ENCODE data around the gene LRSAM1.

LRSAM1 gene

DNA sequence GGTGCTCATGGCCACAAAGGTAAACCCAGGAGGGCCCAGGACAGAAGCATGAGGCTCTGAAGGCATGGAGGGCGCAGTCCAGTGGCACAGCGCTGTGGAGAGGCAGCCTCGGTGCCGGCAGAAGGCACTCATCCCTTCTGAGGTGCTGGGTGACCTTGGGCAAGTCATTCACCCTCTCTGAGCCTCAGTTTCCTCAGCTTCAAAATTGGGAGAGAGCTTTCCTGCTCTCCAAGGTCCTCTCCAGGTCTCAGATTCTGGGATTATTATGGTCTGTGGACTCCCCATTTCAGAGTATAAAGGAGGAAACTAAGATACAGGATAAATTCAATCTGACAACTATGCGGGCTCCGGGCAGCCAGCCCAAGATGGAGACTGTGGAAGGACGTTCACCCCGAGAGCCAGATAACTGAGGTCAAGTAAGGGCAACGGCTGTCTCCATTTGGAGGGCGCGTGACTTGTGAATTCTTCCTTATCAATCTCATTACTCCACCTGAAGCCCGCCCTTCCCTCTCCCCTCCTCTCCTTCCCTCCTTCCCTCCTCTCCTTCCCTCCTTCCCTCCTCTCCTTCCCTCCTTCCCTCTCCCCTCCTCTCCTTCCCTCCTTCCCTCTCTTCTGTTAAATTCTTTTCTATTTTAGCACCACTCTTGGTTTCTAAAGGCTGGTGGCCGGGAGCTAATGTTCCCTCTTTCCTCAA lies 58.1 kb downstream of the LRSAM1 start:
- Histone ChIP-seq H3K4me3 (ENCODE audit: low read depth in 1 of 5, low read length in 5 of 5) (no peak overlapping the region), H3K27me3 (ENCODE audit: control insufficient read depth in 5 of 5, insufficient read depth in 4 of 5, low read length in 5 of 5) (no peaks in the 10 kb centered on the region), H3K9ac (ENCODE audit: low read length in 5 of 5) (no peak overlapping the region), H3K36me3 (ENCODE audit: control insufficient read depth in 5 of 5, insufficient read depth in 5 of 5, low read length in 5 of 5) (peaks cover 0 to 54% (median 44%) of the 10 kb centered on the region in 5 donors), H3K4me1 (ENCODE audit: control insufficient read depth in 5 of 5, insufficient read depth in 5 of 5, low read length in 5 of 5) (peaks cover 0 to 5% (median 0%) of the 10 kb centered on the region in 5 donors), H3K27ac (ENCODE audit: low read depth, low read length) (no peak overlapping the region), H3K9me3 (ENCODE audit: control insufficient read depth in 5 of 5, low read length in 5 of 5) (no peaks in the 10 kb centered on the region)

DNA sequence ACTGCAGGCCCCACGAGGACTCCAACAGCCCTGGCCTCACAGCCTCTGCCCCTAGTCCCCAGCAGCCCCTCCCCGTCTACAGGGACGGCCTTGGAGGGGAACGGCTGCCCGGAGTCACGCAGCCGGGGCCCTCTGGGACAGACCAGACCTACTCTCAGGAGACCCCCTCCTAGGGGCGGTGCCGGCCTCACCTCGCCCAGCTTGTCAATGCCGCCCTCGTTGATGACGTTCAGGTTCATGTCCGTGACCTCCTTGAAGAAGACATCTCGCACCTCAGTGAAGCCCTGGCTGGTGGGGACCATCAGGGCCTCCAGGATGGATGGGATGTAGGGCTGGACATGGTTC lies 58.6 kb downstream of the LRSAM1 start:
- Histone ChIP-seq H3K9ac (ENCODE audit: low read length in 5 of 5) (no peak overlapping the region), H3K36me3 (ENCODE audit: control insufficient read depth in 5 of 5, insufficient read depth in 5 of 5, low read length in 5 of 5) (peaks cover 0 to 54% (median 43%) of the 10 kb centered on the region in 5 donors), H3K27ac (ENCODE audit: low read depth, low read length) (no peak overlapping the region), H3K9me3 (ENCODE audit: control insufficient read depth in 5 of 5, low read length in 5 of 5) (no peaks in the 10 kb centered on the region), H3K4me1 (ENCODE audit: control insufficient read depth in 5 of 5, insufficient read depth in 5 of 5, low read length in 5 of 5) (peaks cover 0 to 5% (median 0%) of the 10 kb centered on the region in 5 donors), H3K27me3 (ENCODE audit: control insufficient read depth in 5 of 5, insufficient read depth in 4 of 5, low read length in 5 of 5) (no peaks in the 10 kb centered on the region), H3K4me3 (ENCODE audit: low read depth in 1 of 5, low read length in 5 of 5) (no peak overlapping the region)

DNA sequence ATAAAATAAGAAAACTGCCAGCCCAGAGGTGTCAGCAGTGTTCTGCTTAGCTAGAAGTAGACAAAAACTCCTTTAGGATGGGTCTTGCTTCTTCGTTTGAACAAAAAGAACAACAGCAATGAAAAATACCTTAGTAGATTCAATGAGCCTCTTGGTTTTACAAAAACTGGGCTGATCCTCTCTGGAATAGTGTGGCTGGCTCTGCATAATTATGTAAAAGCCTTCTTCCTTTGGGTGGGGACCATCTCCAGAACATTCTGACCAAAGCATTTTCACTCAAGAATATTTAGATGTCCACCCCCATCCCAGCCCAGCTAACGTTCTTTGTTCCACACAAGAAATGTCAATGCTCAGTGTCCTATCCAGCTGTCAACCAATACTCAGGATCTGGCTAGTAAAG lies 63.2 kb downstream of the LRSAM1 start:
- Histone ChIP-seq H3K36me3 (ENCODE audit: control insufficient read depth in 5 of 5, insufficient read depth in 5 of 5, low read length in 5 of 5) (peaks cover 0 to 44% (median 37%) of the 10 kb centered on the region in 5 donors), H3K27ac (ENCODE audit: low read depth, low read length) (no peak overlapping the region), H3K4me3 (ENCODE audit: low read depth in 1 of 5, low read length in 5 of 5) (no peak overlapping the region), H3K27me3 (ENCODE audit: control insufficient read depth in 5 of 5, insufficient read depth in 4 of 5, low read length in 5 of 5) (no peaks in the 10 kb centered on the region), H3K9me3 (ENCODE audit: control insufficient read depth in 5 of 5, low read length in 5 of 5) (no peaks in the 10 kb centered on the region), H3K4me1 (ENCODE audit: control insufficient read depth in 5 of 5, insufficient read depth in 5 of 5, low read length in 5 of 5) (peaks cover 0 to 14% (median 2%) of the 10 kb centered on the region in 5 donors), H3K9ac (ENCODE audit: low read length in 5 of 5) (no peak overlapping the region)

DNA sequence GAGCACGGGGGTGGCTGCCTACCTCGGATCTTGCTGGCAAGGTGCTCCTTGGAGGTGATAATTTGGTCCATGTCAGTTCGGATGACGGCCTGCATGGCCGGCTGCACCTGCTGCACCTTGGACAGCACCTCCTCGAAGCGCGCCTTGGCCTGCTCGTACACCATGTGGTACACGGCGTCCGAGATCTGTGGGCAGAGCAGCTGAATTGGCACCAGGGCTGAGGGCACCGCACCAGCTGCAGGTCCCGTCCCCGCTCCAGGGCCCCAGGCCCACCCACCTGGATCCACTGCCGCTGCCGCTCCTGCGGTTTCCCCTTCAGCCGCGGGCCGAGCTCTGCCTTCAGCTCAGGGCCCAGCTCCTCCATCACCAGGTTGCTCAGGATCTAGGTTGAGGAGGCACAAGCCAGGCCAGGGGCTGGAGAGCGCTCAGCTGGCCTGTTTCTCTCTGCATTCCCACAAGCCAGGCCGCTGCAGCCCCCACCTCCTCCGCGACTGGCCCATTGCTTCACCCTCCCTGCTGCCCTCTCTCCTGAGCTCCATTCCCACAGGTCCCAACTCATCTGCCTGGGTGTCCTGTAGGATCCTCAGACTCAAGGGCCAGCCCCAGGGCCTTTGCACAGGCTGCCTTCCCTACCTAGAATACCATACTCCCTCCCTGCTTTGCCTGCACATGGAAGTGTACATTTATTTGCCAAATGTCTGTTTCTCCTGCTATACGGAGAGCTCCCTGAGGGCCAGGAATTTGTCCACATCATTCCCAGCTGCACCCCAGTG lies 65.7 kb downstream of the LRSAM1 start:
- Histone ChIP-seq H3K9me3 (ENCODE audit: control insufficient read depth in 5 of 5, low read length in 5 of 5) (no peaks in the 10 kb centered on the region), H3K27ac (ENCODE audit: low read depth, low read length) (no peak overlapping the region), H3K36me3 (ENCODE audit: control insufficient read depth in 5 of 5, insufficient read depth in 5 of 5, low read length in 5 of 5) (peaks cover 0 to 40% (median 28%) of the 10 kb centered on the region in 5 donors), H3K4me3 (ENCODE audit: low read depth in 1 of 5, low read length in 5 of 5) (no peak overlapping the region), H3K9ac (ENCODE audit: low read length in 5 of 5) (no peak overlapping the region), H3K4me1 (ENCODE audit: control insufficient read depth in 5 of 5, insufficient read depth in 5 of 5, low read length in 5 of 5) (peaks cover under 1 to 31% (median 11%) of the 10 kb centered on the region in 5 donors), H3K27me3 (ENCODE audit: control insufficient read depth in 5 of 5, insufficient read depth in 4 of 5, low read length in 5 of 5) (no peaks in the 10 kb centered on the region)

DNA sequence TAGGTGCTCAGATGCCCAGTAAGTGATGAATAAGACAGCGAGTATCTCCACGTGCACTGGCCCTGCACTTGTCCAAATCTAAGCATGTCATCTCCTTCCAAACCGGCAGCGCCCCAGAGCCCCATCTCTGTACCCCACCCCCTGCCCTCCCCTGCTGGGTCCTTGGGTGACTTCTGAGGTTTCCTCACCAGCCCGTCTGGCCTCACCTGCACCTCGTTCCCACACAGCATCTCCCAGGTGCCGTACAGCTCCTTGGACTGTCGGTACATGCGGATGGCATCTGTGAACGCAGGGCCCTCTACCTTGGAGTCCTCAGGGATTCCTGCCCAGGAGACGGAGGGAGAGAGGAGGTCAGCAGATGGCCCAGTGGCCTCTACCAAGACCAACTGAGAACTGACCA lies 66.3 kb downstream of the LRSAM1 start:
- H3K4me1 ChIP-seq (ENCODE audit: control insufficient read depth in 5 of 5, insufficient read depth in 5 of 5, low read length in 5 of 5), result peaks cover 1 to 37% (median 17%) of the 10 kb centered on the region in 5 donors
- H3K9me3 ChIP-seq (ENCODE audit: control insufficient read depth in 5 of 5, low read length in 5 of 5), result no peaks in the 10 kb centered on the region
- no peak overlapping the region for H3K4me3 ChIP-seq (ENCODE audit: low read depth in 1 of 5, low read length in 5 of 5)
- peak overlapping the region; percentile 72 for H3K27ac ChIP-seq (ENCODE audit: low read depth, low read length)
- no peak overlapping the region for H3K9ac ChIP-seq (ENCODE audit: low read length in 5 of 5)
- no peaks in the 10 kb centered on the region for H3K27me3 ChIP-seq (ENCODE audit: control insufficient read depth in 5 of 5, insufficient read depth in 4 of 5, low read length in 5 of 5)
- H3K36me3 ChIP-seq (ENCODE audit: control insufficient read depth in 5 of 5, insufficient read depth in 5 of 5, low read length in 5 of 5), result peaks cover 0 to 36% (median 25%) of the 10 kb centered on the region in 5 donors

DNA sequence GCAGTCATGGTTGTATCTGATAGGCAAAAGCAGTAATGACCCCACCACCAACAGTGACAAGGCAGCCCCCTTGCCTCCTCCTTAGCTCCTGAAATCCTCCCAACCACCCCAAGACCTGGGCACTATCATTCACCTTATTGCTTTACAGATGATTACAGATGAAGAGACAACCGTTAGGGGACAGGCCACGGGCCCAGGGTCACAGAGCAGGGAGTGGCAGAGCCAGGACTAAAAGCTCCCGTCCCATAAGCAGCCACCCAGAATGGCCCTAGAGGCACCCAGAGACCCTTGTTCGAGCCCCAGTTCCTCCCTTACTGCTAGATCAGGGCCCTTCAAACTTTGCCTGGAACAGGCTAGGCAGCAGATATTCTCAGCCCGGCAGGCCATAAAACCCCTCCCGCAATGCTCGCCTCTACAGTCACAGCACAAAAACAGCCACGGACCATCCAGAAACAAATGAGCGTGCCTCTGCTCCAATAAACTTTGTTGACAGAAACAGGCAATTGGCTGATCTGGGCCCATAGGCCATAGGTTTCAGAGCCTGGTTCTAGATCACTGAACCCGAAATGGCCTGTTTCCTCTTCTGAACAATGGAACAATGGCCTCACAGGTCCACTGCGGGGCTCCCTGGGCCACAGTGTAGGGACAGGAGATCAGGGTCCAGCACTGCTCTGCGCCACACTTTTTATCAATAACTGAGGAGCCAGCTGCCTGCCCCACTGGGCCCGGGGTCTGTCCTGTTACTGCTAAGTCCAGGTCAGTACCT lies 67.0 kb downstream of the LRSAM1 start:
- Histone ChIP-seq H3K4me3 (ENCODE audit: low read depth in 1 of 5, low read length in 5 of 5) (no peak overlapping the region), H3K4me1 (ENCODE audit: control insufficient read depth in 5 of 5, insufficient read depth in 5 of 5, low read length in 5 of 5) (peaks cover 3 to 40% (median 18%) of the 10 kb centered on the region in 5 donors), H3K9ac (ENCODE audit: low read length in 5 of 5) (no peak overlapping the region), H3K9me3 (ENCODE audit: control insufficient read depth in 5 of 5, low read length in 5 of 5) (peaks cover 0 to 2% (median 1%) of the 10 kb centered on the region in 5 donors), H3K27me3 (ENCODE audit: control insufficient read depth in 5 of 5, insufficient read depth in 4 of 5, low read length in 5 of 5) (no peaks in the 10 kb centered on the region), H3K27ac (ENCODE audit: low read depth, low read length) (peak overlapping the region; percentile 72), H3K36me3 (ENCODE audit: control insufficient read depth in 5 of 5, insufficient read depth in 5 of 5, low read length in 5 of 5) (peaks cover 0 to 34% (median 26%) of the 10 kb centered on the region in 5 donors)

DNA sequence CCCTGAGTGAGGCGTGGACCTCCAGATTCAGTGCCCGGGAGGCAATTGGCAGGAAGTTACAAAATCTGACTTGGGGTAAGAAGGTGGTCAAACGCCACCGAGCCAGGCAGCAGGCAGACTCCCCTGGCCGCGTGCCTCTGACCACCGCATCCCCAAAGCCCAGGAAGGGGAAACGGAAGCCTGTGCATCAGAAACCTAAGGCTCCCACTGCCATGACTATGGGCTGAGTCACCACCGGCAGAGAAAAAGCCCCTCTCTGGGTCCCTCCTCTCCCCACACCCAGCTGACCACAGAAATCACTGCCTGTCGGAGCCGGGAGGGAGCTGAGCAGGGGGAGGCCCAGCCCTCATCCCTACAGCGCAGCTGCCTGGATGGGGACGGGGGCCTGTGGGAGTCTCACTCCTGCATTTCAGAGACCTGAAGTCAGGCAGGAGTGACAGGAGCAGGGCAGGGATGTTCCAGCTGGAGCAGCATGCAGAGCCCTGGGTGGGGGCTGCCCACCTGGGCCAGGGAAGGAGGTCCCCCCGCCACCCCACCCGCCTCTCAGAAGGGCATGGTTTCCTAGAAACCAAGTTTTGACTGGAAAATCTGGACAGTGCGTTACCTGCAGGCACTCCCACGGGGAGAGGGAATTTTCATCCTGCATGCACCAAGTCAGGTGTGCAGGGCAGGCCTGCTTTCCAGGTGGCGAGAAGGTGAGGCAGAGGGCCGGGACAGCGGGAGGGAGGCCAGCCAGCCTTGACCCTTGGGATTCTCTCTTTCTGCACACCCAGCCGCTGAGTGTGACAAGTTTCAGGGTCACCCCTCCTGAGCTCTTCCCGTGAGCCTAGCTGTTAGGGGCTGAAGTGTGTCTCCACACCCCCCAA lies 68.2 kb downstream of the LRSAM1 start:
- Histone ChIP-seq H3K27ac (ENCODE audit: low read depth, low read length) (peak overlapping the region; percentile 72), H3K4me1 (ENCODE audit: control insufficient read depth in 5 of 5, insufficient read depth in 5 of 5, low read length in 5 of 5) (peaks cover 3 to 40% (median 18%) of the 10 kb centered on the region in 5 donors), H3K4me3 (ENCODE audit: low read depth in 1 of 5, low read length in 5 of 5) (no peak overlapping the region), H3K36me3 (ENCODE audit: control insufficient read depth in 5 of 5, insufficient read depth in 5 of 5, low read length in 5 of 5) (peaks cover 0 to 37% (median 34%) of the 10 kb centered on the region in 5 donors), H3K9ac (ENCODE audit: low read length in 5 of 5) (no peak overlapping the region), H3K9me3 (ENCODE audit: control insufficient read depth in 5 of 5, low read length in 5 of 5) (peaks cover 0 to 8% (median 6%) of the 10 kb centered on the region in 5 donors), H3K27me3 (ENCODE audit: control insufficient read depth in 5 of 5, insufficient read depth in 4 of 5, low read length in 5 of 5) (no peaks in the 10 kb centered on the region)

DNA sequence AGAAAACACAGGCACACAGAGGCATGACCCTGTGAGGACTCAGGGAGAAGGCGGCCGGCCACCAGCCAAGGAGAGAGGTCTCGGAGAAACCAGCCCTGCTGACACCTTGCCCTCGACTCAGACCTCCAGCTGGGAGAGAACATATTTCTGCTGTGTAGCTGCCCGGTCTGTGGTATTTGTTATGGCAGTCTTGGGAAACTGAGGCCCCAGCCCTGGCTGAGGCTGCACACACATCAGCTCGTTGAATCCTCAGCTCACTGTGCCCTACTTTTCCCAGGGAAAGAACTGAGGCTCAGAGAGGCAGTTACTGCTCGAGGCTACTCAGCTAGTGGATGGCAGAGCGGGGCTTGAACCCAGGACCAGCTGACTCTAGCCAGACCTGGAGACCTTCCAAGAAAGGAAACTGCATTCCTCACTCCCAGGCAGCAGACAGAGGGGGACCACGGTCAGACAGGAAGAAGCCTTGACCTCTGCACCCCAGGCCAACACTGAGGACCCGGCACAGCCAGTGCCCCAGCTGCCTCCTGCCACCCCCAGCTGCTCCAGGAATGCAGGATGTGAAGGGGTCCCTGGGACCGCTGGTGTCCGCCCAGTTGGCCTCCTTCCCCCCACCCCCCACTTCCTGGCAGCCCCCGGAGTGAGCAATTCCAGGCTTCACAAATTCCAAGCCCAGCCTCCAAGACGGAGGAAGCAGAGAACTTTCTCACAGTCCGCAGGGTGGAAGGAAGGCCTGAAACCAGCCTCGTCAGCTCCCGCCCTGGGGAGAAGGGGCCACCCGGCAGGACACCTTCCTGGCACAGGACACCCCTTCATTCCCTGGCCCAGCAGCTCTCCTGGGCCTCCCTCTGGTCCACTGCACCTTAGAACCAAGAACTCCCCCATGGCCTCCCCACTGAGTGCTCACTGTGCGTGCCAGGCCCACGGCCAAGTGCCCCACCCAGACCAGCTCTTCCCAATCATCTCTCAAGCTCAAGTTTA lies 69.9 kb downstream of the LRSAM1 start:
- peaks cover 3 to 18% (median 13%) of the 10 kb centered on the region in 5 donors for H3K9me3 ChIP-seq (ENCODE audit: control insufficient read depth in 5 of 5, low read length in 5 of 5)
- H3K27me3 ChIP-seq (ENCODE audit: control insufficient read depth in 5 of 5, insufficient read depth in 4 of 5, low read length in 5 of 5), result no peaks in the 10 kb centered on the region
- H3K36me3 ChIP-seq (ENCODE audit: control insufficient read depth in 5 of 5, insufficient read depth in 5 of 5, low read length in 5 of 5), result peaks cover 0 to 39% (median 33%) of the 10 kb centered on the region in 5 donors
- H3K27ac ChIP-seq (ENCODE audit: low read depth, low read length), result peak overlapping the region; percentile 72
- H3K4me1 ChIP-seq (ENCODE audit: control insufficient read depth in 5 of 5, insufficient read depth in 5 of 5, low read length in 5 of 5), result peaks cover 3 to 40% (median 18%) of the 10 kb centered on the region in 5 donors
- H3K9ac ChIP-seq (ENCODE audit: low read length in 5 of 5), result peak overlapping the region in 1 of 5 donors; percentile 58
- peak overlapping the region in 1 of 5 donors; percentile 13 for H3K4me3 ChIP-seq (ENCODE audit: low read depth in 1 of 5, low read length in 5 of 5)

All from subcutaneous abdominal adipose tissue (tissue), 5 donors.